MM.1S (cell line): ENCODE measurements around the gene LPCAT1.

Experiments used
- CTCF ChIP-seq: fragments of 300-600 bp; sonication (generic); IDR thresholded peaks from 2 replicates; pipeline ENCODE4 v1.5.1; 2016; ENCODE audit warnings: antibody characterized with exemption, low read length, mixed read lengths
- EZH2 ChIP-seq: fragments of 300-600 bp; sonication (generic); optimal IDR thresholded peaks from 2 replicates; pipeline ENCODE3; 2017; ENCODE audit warnings: low read depth, mild to moderate bottlenecking, antibody characterized with exemption, low read length, mixed read lengths
- EZH2phosphoT487 ChIP-seq: fragments of 300-600 bp; sonication (generic); IDR thresholded peaks from 2 replicates; pipeline ENCODE4 v1.6.1; 2018; ENCODE audit warnings: antibody characterized with exemption, low read length

- TF ChIP-seq EZH2: no peak
- no peak for TF ChIP-seq CTCF
- no peak for TF ChIP-seq EZH2phosphoT487
Observed at GRCh38 chr5:1446602-1447343, 77.0 kb downstream of the LPCAT1 start.
